ENCODE measurements around the gene LGR6. TPM values are rescaled to one million over a fixed set of nuclear protein-coding genes. Genes with fewer than 3 reads are reported as not detected.

Gene LGR6
- total RNA-seq, 1 experiment from 2014 or later: not detected

DNA sequence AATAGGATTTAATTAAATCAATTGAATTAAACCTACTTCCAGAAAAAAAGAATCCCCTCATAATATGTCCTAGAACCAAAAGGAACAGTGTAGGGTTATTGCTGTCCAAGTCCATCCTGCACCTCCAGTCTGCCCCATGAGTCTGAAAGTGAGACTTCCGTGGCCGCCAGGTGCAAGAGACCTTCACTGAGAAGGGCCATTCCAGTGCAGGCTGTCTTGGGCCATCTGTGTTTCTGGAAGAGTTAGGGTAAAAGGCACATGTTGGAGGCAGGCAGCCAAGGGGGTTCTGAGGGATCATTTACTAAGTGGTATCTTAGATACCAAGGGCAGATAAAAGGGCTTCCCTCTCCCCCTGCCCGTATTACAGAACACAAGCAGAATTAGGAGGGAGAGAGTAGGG is 117.1 kb downstream of the LGR6 start:
- H3K4me2 ChIP-seq (ENCODE audit: low read depth, low read length, poor library complexity, severe bottlenecking): no peak overlapping the region
- H3K79me2 ChIP-seq (ENCODE audit: low read length): no peaks in the 10 kb centered on the region
- no peak overlapping the region for H2AFZ ChIP-seq (ENCODE audit: low read length)
- no peak overlapping the region for H3K27ac ChIP-seq (ENCODE audit: low read length)
- no peak overlapping the region for H3K4me3 ChIP-seq (ENCODE audit: low read length)
- H3K36me3 ChIP-seq (ENCODE audit: insufficient read depth, low read length): no peaks in the 10 kb centered on the region
- no peak overlapping the region for H3K9ac ChIP-seq (ENCODE audit: low read length)
- DNase-seq: no peak
- no peaks in the 10 kb centered on the region for H3K4me1 ChIP-seq (ENCODE audit: low read length)
- H3K9me2 ChIP-seq (replicated peaks; ENCODE audit: insufficient read depth, low read length): no peaks in the 10 kb centered on the region
- no peaks in the 10 kb centered on the region for H3K27me3 ChIP-seq (ENCODE audit: low read length)
- no peaks in the 10 kb centered on the region for H4K20me1 ChIP-seq (ENCODE audit: insufficient read depth, low read depth, low read length)
- no peaks in the 10 kb centered on the region for H3K9me3 ChIP-seq (ENCODE audit: low read length)

DNA sequence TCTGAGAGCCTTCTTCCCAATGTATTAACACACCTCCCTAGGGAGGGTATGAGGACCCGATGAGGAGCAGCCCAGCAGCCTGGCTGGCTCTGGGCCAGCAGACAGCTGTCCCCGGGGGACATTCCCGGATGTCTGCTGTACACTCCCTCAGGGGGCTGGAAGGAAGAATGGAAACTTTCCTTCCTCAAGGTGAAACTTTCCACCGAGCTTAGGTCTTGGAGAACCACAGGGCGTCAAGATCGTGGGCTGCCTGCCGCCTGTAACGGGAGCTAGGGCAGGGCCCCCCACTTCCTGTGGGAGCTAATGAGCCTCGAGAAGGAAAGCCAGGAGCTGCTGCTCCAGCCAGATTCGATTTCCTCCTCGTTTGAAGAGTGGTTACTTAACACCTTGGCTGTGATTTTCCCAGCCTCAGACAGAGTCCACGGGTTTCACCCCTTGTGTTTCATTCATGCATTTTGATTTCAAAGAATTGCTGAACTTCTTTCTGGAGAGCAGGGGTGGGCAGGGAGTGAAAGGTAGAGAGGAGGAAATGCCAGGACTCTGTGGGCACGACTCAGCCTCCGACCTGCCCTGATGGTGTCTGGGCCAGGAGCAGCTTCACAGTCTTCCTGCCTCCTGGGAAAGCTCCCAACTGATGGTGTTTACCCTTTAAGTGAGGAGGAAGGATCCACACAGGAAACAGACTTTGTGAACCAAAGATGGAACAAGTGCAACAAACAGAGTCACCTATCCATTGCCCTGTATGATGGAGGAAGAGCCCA is 118.5 kb downstream of the LGR6 start:
- no peak for DNase-seq
- Histone ChIP-seq H3K9me3 (ENCODE audit: low read length) (no peaks in the 10 kb centered on the region), H3K4me2 (ENCODE audit: low read depth, low read length, poor library complexity, severe bottlenecking) (no peak overlapping the region), H4K20me1 (ENCODE audit: insufficient read depth, low read depth, low read length) (no peaks in the 10 kb centered on the region), H3K4me3 (ENCODE audit: low read length) (no peak overlapping the region), H3K9me2 (replicated peaks; ENCODE audit: insufficient read depth, low read length) (no peaks in the 10 kb centered on the region), H2AFZ (ENCODE audit: low read length) (no peak overlapping the region), H3K27ac (ENCODE audit: low read length) (no peak overlapping the region), H3K79me2 (ENCODE audit: low read length) (no peaks in the 10 kb centered on the region), H3K27me3 (ENCODE audit: low read length) (no peaks in the 10 kb centered on the region), H3K9ac (ENCODE audit: low read length) (no peak overlapping the region), H3K36me3 (ENCODE audit: insufficient read depth, low read length) (no peaks in the 10 kb centered on the region), H3K4me1 (ENCODE audit: low read length) (no peaks in the 10 kb centered on the region)

DNA sequence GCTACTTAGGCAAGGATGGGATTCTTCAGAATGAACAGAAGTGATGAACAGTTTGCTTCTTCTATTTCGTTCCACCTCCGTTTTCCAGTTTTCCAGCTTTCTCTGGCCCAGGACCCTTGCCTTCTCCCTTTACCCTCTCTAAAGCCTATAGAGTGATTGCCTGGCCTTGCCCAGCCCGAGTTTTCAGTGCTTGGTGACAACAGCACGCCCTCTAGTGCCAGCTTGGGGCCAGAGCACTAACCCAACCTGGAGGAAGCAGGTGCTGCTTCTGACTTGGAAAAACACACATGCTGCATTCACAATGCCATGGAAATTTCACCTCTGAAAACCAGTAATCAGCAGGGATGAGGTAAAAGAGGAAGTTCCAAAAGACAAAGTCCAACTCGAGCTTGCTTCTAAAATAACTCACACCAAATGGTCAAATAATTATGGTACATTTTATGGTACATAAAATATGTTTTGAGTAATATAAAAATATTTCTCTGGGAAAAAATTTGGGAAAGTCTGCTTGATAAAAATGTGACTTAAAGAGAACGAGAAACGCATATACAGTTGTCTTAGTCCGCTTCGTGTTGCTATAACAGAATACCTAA is 122.1 kb downstream of the LGR6 start:
- H3K4me2 ChIP-seq (ENCODE audit: low read depth, low read length, poor library complexity, severe bottlenecking): no peak overlapping the region
- no peak overlapping the region for H2AFZ ChIP-seq (ENCODE audit: low read length)
- no peaks in the 10 kb centered on the region for H3K36me3 ChIP-seq (ENCODE audit: insufficient read depth, low read length)
- no peaks in the 10 kb centered on the region for H3K4me1 ChIP-seq (ENCODE audit: low read length)
- H3K9ac ChIP-seq (ENCODE audit: low read length): no peak overlapping the region
- H3K9me3 ChIP-seq (ENCODE audit: low read length): no peaks in the 10 kb centered on the region
- no peak overlapping the region for H3K27ac ChIP-seq (ENCODE audit: low read length)
- H3K4me3 ChIP-seq (ENCODE audit: low read length): no peak overlapping the region
- no peaks in the 10 kb centered on the region for H3K27me3 ChIP-seq (ENCODE audit: low read length)
- H3K9me2 ChIP-seq (replicated peaks; ENCODE audit: insufficient read depth, low read length): no peaks in the 10 kb centered on the region
- DNase-seq: peak; percentile 89
- no peaks in the 10 kb centered on the region for H3K79me2 ChIP-seq (ENCODE audit: low read length)
- no peaks in the 10 kb centered on the region for H4K20me1 ChIP-seq (ENCODE audit: insufficient read depth, low read depth, low read length)

DNA sequence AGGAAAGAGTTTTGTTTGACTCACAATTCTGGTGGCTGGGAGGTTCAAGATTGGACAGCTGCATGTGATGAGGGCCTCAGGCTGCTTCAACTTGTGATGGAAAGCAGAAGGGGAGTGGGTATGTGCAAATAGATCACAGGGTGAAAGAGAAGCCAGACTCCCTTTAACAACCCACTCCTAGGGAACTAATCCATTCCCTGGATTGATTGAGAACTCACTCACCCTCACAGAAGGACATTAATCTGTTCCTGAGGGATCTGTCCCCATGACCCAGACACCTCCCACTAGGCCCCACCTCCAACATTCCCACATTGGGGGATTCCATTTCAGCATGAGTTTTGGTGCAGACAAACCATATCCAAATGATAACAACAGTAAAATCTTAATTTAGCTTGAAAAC is 122.6 kb downstream of the LGR6 start:
- H3K9ac ChIP-seq (ENCODE audit: low read length): no peak overlapping the region
- H3K36me3 ChIP-seq (ENCODE audit: insufficient read depth, low read length): no peaks in the 10 kb centered on the region
- H3K4me1 ChIP-seq (ENCODE audit: low read length): no peaks in the 10 kb centered on the region
- no peaks in the 10 kb centered on the region for H3K79me2 ChIP-seq (ENCODE audit: low read length)
- H2AFZ ChIP-seq (ENCODE audit: low read length): no peak overlapping the region
- no peak overlapping the region for H3K4me2 ChIP-seq (ENCODE audit: low read depth, low read length, poor library complexity, severe bottlenecking)
- H3K27me3 ChIP-seq (ENCODE audit: low read length): no peaks in the 10 kb centered on the region
- no peak overlapping the region for H3K27ac ChIP-seq (ENCODE audit: low read length)
- H4K20me1 ChIP-seq (ENCODE audit: insufficient read depth, low read depth, low read length): no peaks in the 10 kb centered on the region
- no peaks in the 10 kb centered on the region for H3K9me2 ChIP-seq (replicated peaks; ENCODE audit: insufficient read depth, low read length)
- DNase-seq: no peak
- no peaks in the 10 kb centered on the region for H3K9me3 ChIP-seq (ENCODE audit: low read length)
- no peak overlapping the region for H3K4me3 ChIP-seq (ENCODE audit: low read length)

DNA sequence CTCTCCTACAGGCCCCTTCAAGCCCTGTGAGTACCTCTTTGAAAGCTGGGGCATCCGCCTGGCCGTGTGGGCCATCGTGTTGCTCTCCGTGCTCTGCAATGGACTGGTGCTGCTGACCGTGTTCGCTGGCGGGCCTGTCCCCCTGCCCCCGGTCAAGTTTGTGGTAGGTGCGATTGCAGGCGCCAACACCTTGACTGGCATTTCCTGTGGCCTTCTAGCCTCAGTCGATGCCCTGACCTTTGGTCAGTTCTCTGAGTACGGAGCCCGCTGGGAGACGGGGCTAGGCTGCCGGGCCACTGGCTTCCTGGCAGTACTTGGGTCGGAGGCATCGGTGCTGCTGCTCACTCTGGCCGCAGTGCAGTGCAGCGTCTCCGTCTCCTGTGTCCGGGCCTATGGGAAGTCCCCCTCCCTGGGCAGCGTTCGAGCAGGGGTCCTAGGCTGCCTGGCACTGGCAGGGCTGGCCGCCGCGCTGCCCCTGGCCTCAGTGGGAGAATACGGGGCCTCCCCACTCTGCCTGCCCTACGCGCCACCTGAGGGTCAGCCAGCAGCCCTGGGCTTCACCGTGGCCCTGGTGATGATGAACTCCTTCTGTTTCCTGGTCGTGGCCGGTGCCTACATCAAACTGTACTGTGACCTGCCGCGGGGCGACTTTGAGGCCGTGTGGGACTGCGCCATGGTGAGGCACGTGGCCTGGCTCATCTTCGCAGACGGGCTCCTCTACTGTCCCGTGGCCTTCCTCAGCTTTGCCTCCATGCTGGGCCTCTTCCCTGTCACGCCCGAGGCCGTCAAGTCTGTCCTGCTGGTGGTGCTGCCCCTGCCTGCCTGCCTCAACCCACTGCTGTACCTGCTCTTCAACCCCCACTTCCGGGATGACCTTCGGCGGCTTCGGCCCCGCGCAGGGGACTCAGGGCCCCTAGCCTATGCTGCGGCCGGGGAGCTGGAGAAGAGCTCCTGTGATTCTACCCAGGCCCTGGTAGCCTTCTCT is 124.6 kb downstream of the LGR6 start:
- Histone ChIP-seq H3K27ac (ENCODE audit: low read length) (no peak overlapping the region), H3K4me1 (ENCODE audit: low read length) (peaks cover 1% of the 10 kb centered on the region), H3K4me2 (ENCODE audit: low read depth, low read length, poor library complexity, severe bottlenecking) (no peak overlapping the region), H3K27me3 (ENCODE audit: low read length) (no peaks in the 10 kb centered on the region), H2AFZ (ENCODE audit: low read length) (no peak overlapping the region), H4K20me1 (ENCODE audit: insufficient read depth, low read depth, low read length) (no peaks in the 10 kb centered on the region), H3K9ac (ENCODE audit: low read length) (no peak overlapping the region), H3K36me3 (ENCODE audit: insufficient read depth, low read length) (no peaks in the 10 kb centered on the region), H3K9me2 (replicated peaks; ENCODE audit: insufficient read depth, low read length) (no peaks in the 10 kb centered on the region), H3K4me3 (ENCODE audit: low read length) (no peak overlapping the region), H3K79me2 (ENCODE audit: low read length) (no peaks in the 10 kb centered on the region), H3K9me3 (ENCODE audit: low read length) (no peaks in the 10 kb centered on the region)
- no peak for DNase-seq

DNA sequence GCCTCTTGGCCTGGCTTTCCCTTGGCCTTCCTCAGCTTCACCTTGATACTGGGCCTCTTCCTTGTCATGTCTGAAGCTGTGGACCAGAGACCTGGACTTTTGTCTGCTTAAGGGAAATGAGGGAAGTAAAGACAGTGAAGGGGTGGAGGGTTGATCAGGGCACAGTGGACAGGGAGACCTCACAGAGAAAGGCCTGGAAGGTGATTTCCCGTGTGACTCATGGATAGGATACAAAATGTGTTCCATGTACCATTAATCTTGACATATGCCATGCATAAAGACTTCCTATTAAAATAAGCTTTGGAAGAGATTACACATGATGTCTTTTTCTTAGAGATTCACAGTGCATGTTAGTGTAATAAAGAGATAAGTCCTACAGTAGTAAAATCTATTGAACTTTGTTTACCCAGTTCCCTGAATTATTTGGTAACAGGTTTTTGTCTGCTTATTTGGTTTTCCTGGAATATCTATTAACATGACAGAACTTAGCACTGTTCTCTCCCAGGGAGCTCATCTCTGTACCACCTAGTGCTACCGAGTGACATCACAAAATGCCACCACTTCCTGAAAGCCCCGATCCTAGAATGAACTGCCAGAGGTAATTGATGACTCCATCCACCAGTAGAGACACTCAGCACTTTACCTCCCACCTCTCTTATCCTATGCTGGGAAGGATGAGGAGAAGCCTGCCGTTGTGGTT is 125.9 kb downstream of the LGR6 start:
- peaks cover 13% of the 10 kb centered on the region for H3K4me1 ChIP-seq (ENCODE audit: low read length)

DNA sequence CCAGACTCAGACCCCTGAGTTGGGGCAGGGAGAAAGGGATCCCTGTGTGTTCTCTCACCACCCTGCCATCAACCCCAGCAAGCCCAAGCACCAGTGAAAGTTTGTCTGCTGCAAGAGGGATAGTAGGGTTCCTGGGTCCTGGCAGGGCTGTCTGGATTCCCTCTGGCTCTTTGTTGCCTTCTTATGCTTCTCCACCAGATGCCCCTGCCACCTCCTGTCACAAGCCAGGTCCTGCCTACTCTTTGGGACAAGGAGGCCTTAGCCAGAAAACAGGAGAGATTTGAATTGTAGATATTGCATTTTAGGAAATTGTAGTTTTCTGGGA is 126.4 kb downstream of the LGR6 start:
- H3K27me3 ChIP-seq (ENCODE audit: low read length): no peaks in the 10 kb centered on the region
- no peak overlapping the region for H3K4me2 ChIP-seq (ENCODE audit: low read depth, low read length, poor library complexity, severe bottlenecking)
- peaks cover 13% of the 10 kb centered on the region for H3K4me1 ChIP-seq (ENCODE audit: low read length)
- no peaks in the 10 kb centered on the region for H4K20me1 ChIP-seq (ENCODE audit: insufficient read depth, low read depth, low read length)
- H3K4me3 ChIP-seq (ENCODE audit: low read length): no peak overlapping the region
- H3K9me2 ChIP-seq (replicated peaks; ENCODE audit: insufficient read depth, low read length): no peaks in the 10 kb centered on the region
- H3K9me3 ChIP-seq (ENCODE audit: low read length): no peaks in the 10 kb centered on the region
- no peak for DNase-seq
- no peaks in the 10 kb centered on the region for H3K79me2 ChIP-seq (ENCODE audit: low read length)
- no peaks in the 10 kb centered on the region for H3K36me3 ChIP-seq (ENCODE audit: insufficient read depth, low read length)
- no peak overlapping the region for H3K27ac ChIP-seq (ENCODE audit: low read length)
- no peak overlapping the region for H2AFZ ChIP-seq (ENCODE audit: low read length)
- H3K9ac ChIP-seq (ENCODE audit: low read length): no peak overlapping the region

More for the DNA sequence above, 125.9 kb downstream of the LGR6 start:
- Histone ChIP-seq H2AFZ (ENCODE audit: low read length) (no peak overlapping the region), H3K27me3 (ENCODE audit: low read length) (no peaks in the 10 kb centered on the region), H3K9me2 (replicated peaks; ENCODE audit: insufficient read depth, low read length) (no peaks in the 10 kb centered on the region), H3K9ac (ENCODE audit: low read length) (no peak overlapping the region), H3K27ac (ENCODE audit: low read length) (no peak overlapping the region), H3K9me3 (ENCODE audit: low read length) (no peaks in the 10 kb centered on the region), H3K4me3 (ENCODE audit: low read length) (no peak overlapping the region), H4K20me1 (ENCODE audit: insufficient read depth, low read depth, low read length) (no peaks in the 10 kb centered on the region), H3K79me2 (ENCODE audit: low read length) (no peaks in the 10 kb centered on the region), H3K4me2 (ENCODE audit: low read depth, low read length, poor library complexity, severe bottlenecking) (no peak overlapping the region), H3K36me3 (ENCODE audit: insufficient read depth, low read length) (no peaks in the 10 kb centered on the region)
- no peak for DNase-seq

Measured in Karpas-422 (cell line).